ENCODE results near the gene BRCC3. TPM values are rescaled to one million over a fixed set of nuclear protein-coding genes. Genes with fewer than 3 reads are reported as not detected.
A peak's percentile ranks its signal among the peaks of the same experiment; 100 is the strongest.

Gene BRCC3
- 15.2 TPM for polyA plus RNA-seq (2013, experiment 1 of 2)
- polyA plus RNA-seq (2013, experiment 2 of 2), result 14.7 TPM

- Histone ChIP-seq H3K4ac (ENCODE audit: low read length) (no peak within 1 kb of the TSS), H3K4me2 (ENCODE audit: insufficient read depth, low read length, poor library complexity, severe bottlenecking) (peak within 1 kb of the TSS; percentile 47), H2BK15ac (ENCODE audit: low read length) (no peak within 1 kb of the TSS), H2BK5ac (ENCODE audit: low read length) (no peak within 1 kb of the TSS), H4K91ac (ENCODE audit: low read depth, low read length, poor library complexity) (no peak within 1 kb of the TSS), H4K8ac (ENCODE audit: low read depth, low read length) (no peak within 1 kb of the TSS), H3K4me3 (ENCODE audit: low read length in 2 of 2) (peak within 1 kb of the TSS; percentile 71 to 98), H3K9ac (ENCODE audit: low read depth, low read length, poor library complexity) (peak within 1 kb of the TSS; percentile 78), H3K14ac (ENCODE audit: low read length) (no peak within 1 kb of the TSS), H3K18ac (ENCODE audit: low read length) (peak within 1 kb of the TSS; percentile 83), H2AK5ac (ENCODE audit: low read depth, low read length) (no peak within 1 kb of the TSS), H3K27me3 (ENCODE audit: control insufficient read depth in 3 of 3, insufficient read depth in 3 of 3, low read depth in 1 of 3, low read length in 3 of 3) (no peaks in the 10 kb centered on the region), H3K27ac (replicated peaks; ENCODE audit: low read length) (peak within 1 kb of the TSS; percentile 67), H3K36me3 (replicated peaks in 1 of 2; ENCODE audit: control insufficient read depth in 2 of 2, insufficient read depth in 2 of 2, low read length in 2 of 2) (peaks cover 0 to 28% of the 10 kb centered on the region in 2 donors), H3K9me3 (replicated peaks in 1 of 2; ENCODE audit: control insufficient read depth in 2 of 2, insufficient read depth in 1 of 2, low read depth in 1 of 2, low read length in 2 of 2) (no peaks in the 10 kb centered on the region), H3K23ac (ENCODE audit: low read depth, low read length, poor library complexity) (no peak within 1 kb of the TSS), H3K4me1 (ENCODE audit: control insufficient read depth in 2 of 2, insufficient read depth in 1 of 2, low read depth in 1 of 2, low read length in 2 of 2) (peaks cover 1 to 5% of the 10 kb centered on the region in 2 donors), H3K79me1 (ENCODE audit: low read depth, low read length) (no peaks in the 10 kb centered on the region), H2BK120ac (ENCODE audit: low read depth, low read length) (no peak within 1 kb of the TSS), H2BK12ac (ENCODE audit: low read length) (no peak within 1 kb of the TSS), H2AFZ (ENCODE audit: low read length) (peak within 1 kb of the TSS; percentile 86)
- WGBS, 2 donors (ENCODE audit: extremely low coverage in 2 of 2, insufficient read length in 2 of 2, insufficient replicate concordance in 1 of 2), result no CpG with 5 or more reads among the region's 81 CpGs
- peak; percentile 60 for DNase-seq (ENCODE audit: low spot score)
Observed at GRCh38 chrX:155070975-155071693, at the start of gene BRCC3, which contains the start of the genes CMC4 and MTCP1. BRCC3 (plus strand) TSS chrX:155071508; CDS start chrX:155071528, 20 bp downstream. CMC4 (minus strand) TSS chrX:155071136; CDS start chrX:155064023, 7,113 bp downstream. MTCP1 (minus strand) TSS chrX:155071136; CDS start chrX:155066010, 5,126 bp downstream.

GRCh38 chrX:155022585-155022984 lies 48.7 kb upstream of the BRCC3 start, which contains the start of gene F8:
F8 (minus strand) TSS chrX:155022723; CDS start chrX:155022552, 171 bp downstream.
- H2BK12ac ChIP-seq (ENCODE audit: low read length), result no peak within 1 kb of the TSS
- no peak within 1 kb of the TSS for H2BK15ac ChIP-seq (ENCODE audit: low read length)
- H3K4me2 ChIP-seq (ENCODE audit: insufficient read depth, low read length, poor library complexity, severe bottlenecking), result no peak within 1 kb of the TSS
- no peak within 1 kb of the TSS for H2AK5ac ChIP-seq (ENCODE audit: low read depth, low read length)
- H3K14ac ChIP-seq (ENCODE audit: low read length), result no peak within 1 kb of the TSS
- no peaks in the 10 kb centered on the region for H3K79me1 ChIP-seq (ENCODE audit: low read depth, low read length)
- no peak within 1 kb of the TSS for H3K4ac ChIP-seq (ENCODE audit: low read length)
- no peaks in the 10 kb centered on the region for H3K9me3 ChIP-seq (replicated peaks in 1 of 2; ENCODE audit: control insufficient read depth in 2 of 2, insufficient read depth in 1 of 2, low read depth in 1 of 2, low read length in 2 of 2)
- H2BK5ac ChIP-seq (ENCODE audit: low read length), result no peak within 1 kb of the TSS
- H3K4me3 ChIP-seq (ENCODE audit: low read length in 2 of 2), result no peak within 1 kb of the TSS
- no peak within 1 kb of the TSS for H2BK120ac ChIP-seq (ENCODE audit: low read depth, low read length)
- H4K8ac ChIP-seq (ENCODE audit: low read depth, low read length), result no peak within 1 kb of the TSS
- no peaks in the 10 kb centered on the region for H3K36me3 ChIP-seq (replicated peaks in 1 of 2; ENCODE audit: control insufficient read depth in 2 of 2, insufficient read depth in 2 of 2, low read length in 2 of 2)
- no peak within 1 kb of the TSS for H4K91ac ChIP-seq (ENCODE audit: low read depth, low read length, poor library complexity)
- H3K23ac ChIP-seq (ENCODE audit: low read depth, low read length, poor library complexity), result no peak within 1 kb of the TSS
- no peak within 1 kb of the TSS for H3K9ac ChIP-seq (ENCODE audit: low read depth, low read length, poor library complexity)
- H3K18ac ChIP-seq (ENCODE audit: low read length), result no peak within 1 kb of the TSS
- whole genome bisulfite sequencing, 2 donors (ENCODE audit: extremely low coverage in 2 of 2, insufficient read length in 2 of 2, insufficient replicate concordance in 1 of 2), result no CpG with 5 or more reads among the region's 1 CpG
- DNase-seq (ENCODE audit: low spot score), result no peak
- H3K4me1 ChIP-seq (ENCODE audit: control insufficient read depth in 2 of 2, insufficient read depth in 1 of 2, low read depth in 1 of 2, low read length in 2 of 2), result no peaks in the 10 kb centered on the region
- no peak within 1 kb of the TSS for H2AFZ ChIP-seq (ENCODE audit: low read length)
- H3K27ac ChIP-seq (replicated peaks; ENCODE audit: low read length), result no peak within 1 kb of the TSS
- H3K27me3 ChIP-seq (ENCODE audit: control insufficient read depth in 3 of 3, insufficient read depth in 3 of 3, low read depth in 1 of 3, low read length in 3 of 3), result no peaks in the 10 kb centered on the region

- Histone ChIP-seq H2BK12ac (ENCODE audit: low read length) (no peak overlapping the region), H3K4me1 (ENCODE audit: control insufficient read depth in 2 of 2, insufficient read depth in 1 of 2, low read depth in 1 of 2, low read length in 2 of 2) (no peaks in the 10 kb centered on the region), H3K36me3 (replicated peaks in 1 of 2; ENCODE audit: control insufficient read depth in 2 of 2, insufficient read depth in 2 of 2, low read length in 2 of 2) (no peaks in the 10 kb centered on the region), H3K27me3 (ENCODE audit: control insufficient read depth in 3 of 3, insufficient read depth in 3 of 3, low read depth in 1 of 3, low read length in 3 of 3) (no peaks in the 10 kb centered on the region), H2BK120ac (ENCODE audit: low read depth, low read length) (no peak overlapping the region), H2BK5ac (ENCODE audit: low read length) (no peak overlapping the region), H3K9me3 (replicated peaks in 1 of 2; ENCODE audit: control insufficient read depth in 2 of 2, insufficient read depth in 1 of 2, low read depth in 1 of 2, low read length in 2 of 2) (no peaks in the 10 kb centered on the region), H3K23ac (ENCODE audit: low read depth, low read length, poor library complexity) (no peak overlapping the region), H4K91ac (ENCODE audit: low read depth, low read length, poor library complexity) (no peak overlapping the region), H3K4me3 (ENCODE audit: low read length in 2 of 2) (no peak overlapping the region), H3K18ac (ENCODE audit: low read length) (no peak overlapping the region), H2AK5ac (ENCODE audit: low read depth, low read length) (no peak overlapping the region), H3K4ac (ENCODE audit: low read length) (no peak overlapping the region), H3K9ac (ENCODE audit: low read depth, low read length, poor library complexity) (no peak overlapping the region), H3K79me1 (ENCODE audit: low read depth, low read length) (no peaks in the 10 kb centered on the region), H2BK15ac (ENCODE audit: low read length) (no peak overlapping the region), H4K8ac (ENCODE audit: low read depth, low read length) (no peak overlapping the region), H3K14ac (ENCODE audit: low read length) (no peak overlapping the region), H3K4me2 (ENCODE audit: insufficient read depth, low read length, poor library complexity, severe bottlenecking) (no peak overlapping the region), H3K27ac (replicated peaks; ENCODE audit: low read length) (no peak overlapping the region), H2AFZ (ENCODE audit: low read length) (no peak overlapping the region)
- WGBS, 2 donors (ENCODE audit: extremely low coverage in 2 of 2, insufficient read length in 2 of 2, insufficient replicate concordance in 1 of 2), result no CpG with 5 or more reads among the region's 6 CpGs
- no peak for DNase-seq (ENCODE audit: low spot score)
Observed at GRCh38 chrX:155023907-155024833, 47.1 kb upstream of the BRCC3 start.

- H3K14ac ChIP-seq (ENCODE audit: low read length), result no peak overlapping the region
- no peaks in the 10 kb centered on the region for H3K9me3 ChIP-seq (replicated peaks in 1 of 2; ENCODE audit: control insufficient read depth in 2 of 2, insufficient read depth in 1 of 2, low read depth in 1 of 2, low read length in 2 of 2)
- H2BK12ac ChIP-seq (ENCODE audit: low read length), result no peak overlapping the region
- no peak overlapping the region for H2BK15ac ChIP-seq (ENCODE audit: low read length)
- no peak overlapping the region for H2BK120ac ChIP-seq (ENCODE audit: low read depth, low read length)
- no peaks in the 10 kb centered on the region for H3K27me3 ChIP-seq (ENCODE audit: control insufficient read depth in 3 of 3, insufficient read depth in 3 of 3, low read depth in 1 of 3, low read length in 3 of 3)
- WGBS, 2 donors (ENCODE audit: extremely low coverage in 2 of 2, insufficient read length in 2 of 2, insufficient replicate concordance in 1 of 2), result no CpG with 5 or more reads among the region's 16 CpGs
- no peak overlapping the region for H2BK5ac ChIP-seq (ENCODE audit: low read length)
- no peak overlapping the region for H3K18ac ChIP-seq (ENCODE audit: low read length)
- H2AFZ ChIP-seq (ENCODE audit: low read length), result peak overlapping the region; percentile 89
- no peak overlapping the region for H3K9ac ChIP-seq (ENCODE audit: low read depth, low read length, poor library complexity)
- H3K79me1 ChIP-seq (ENCODE audit: low read depth, low read length), result no peaks in the 10 kb centered on the region
- H3K4ac ChIP-seq (ENCODE audit: low read length), result no peak overlapping the region
- H3K4me3 ChIP-seq (ENCODE audit: low read length in 2 of 2), result peak overlapping the region; percentile 72 to 77
- DNase-seq (ENCODE audit: low spot score), result no peak
- H4K91ac ChIP-seq (ENCODE audit: low read depth, low read length, poor library complexity), result no peak overlapping the region
- no peak overlapping the region for H3K4me2 ChIP-seq (ENCODE audit: insufficient read depth, low read length, poor library complexity, severe bottlenecking)
- peak overlapping the region; percentile 61 for H3K27ac ChIP-seq (replicated peaks; ENCODE audit: low read length)
- no peak overlapping the region for H3K23ac ChIP-seq (ENCODE audit: low read depth, low read length, poor library complexity)
- H3K36me3 ChIP-seq (replicated peaks in 1 of 2; ENCODE audit: control insufficient read depth in 2 of 2, insufficient read depth in 2 of 2, low read length in 2 of 2), result no peaks in the 10 kb centered on the region
- H4K8ac ChIP-seq (ENCODE audit: low read depth, low read length), result no peak overlapping the region
- H3K4me1 ChIP-seq (ENCODE audit: control insufficient read depth in 2 of 2, insufficient read depth in 1 of 2, low read depth in 1 of 2, low read length in 2 of 2), result no peaks in the 10 kb centered on the region
- no peak overlapping the region for H2AK5ac ChIP-seq (ENCODE audit: low read depth, low read length)
Observed at GRCh38 chrX:155026420-155026726, 44.9 kb upstream of the BRCC3 start.
